ENCODE data around the gene TBC1D22A. TPM values are rescaled to one million over a fixed set of nuclear protein-coding genes. Genes with fewer than 3 reads are reported as not detected.
"Not testable (repeated sequence)": the region's sequence is repeated elsewhere in the genome, so short reads cannot be mapped to it uniquely, and the experiment has no call there.

TBC1D22A gene
- total and polyA plus RNA-seq, 9 donors = 12.5 to 25.6 (median 18.5) TPM

DNA sequence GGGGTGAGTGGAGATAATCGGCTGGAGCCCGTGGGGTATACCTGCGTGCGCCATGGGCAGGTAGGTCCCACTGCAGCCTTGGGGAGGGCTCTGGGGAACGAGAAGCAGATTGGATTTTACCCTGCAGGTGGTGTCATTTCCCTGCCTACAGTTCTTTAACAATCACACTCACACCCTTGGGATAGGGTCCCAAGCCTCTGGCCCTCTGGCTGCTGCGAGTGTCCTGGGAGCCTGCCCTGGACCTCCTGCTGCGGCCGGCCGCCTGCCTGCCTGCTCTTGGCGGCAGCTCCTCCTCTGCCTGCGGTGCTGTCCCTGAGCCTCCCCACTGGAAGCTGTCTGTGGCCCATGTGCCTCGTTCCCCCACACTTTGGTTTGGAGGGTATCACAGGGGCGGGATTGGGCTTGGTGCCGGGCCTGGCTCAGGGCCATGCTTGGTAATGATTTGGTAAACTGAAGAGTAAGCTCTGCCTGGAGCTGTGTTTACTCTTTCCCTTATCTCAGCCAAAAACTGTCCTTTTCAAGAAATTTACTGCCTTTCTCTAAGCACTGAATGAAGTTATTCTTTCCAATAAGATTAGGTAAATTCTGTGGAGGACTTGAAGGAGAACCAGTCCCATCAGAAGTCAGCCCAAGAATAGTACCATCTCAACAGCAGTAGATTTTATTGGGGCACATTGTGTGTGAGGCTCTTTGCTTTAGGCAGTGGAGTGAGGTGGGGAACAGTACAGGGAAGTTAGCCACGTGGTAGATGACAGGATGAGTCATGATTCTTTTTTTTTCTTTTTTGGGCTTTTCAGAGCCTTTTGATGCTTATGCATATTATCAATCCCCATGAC, 53.7 kb downstream of the TBC1D22A start:
- Histone ChIP-seq H3K4me3 (no peak overlapping the region), H3K36me3 (no peaks in the 10 kb centered on the region), H3K4me1 (ENCODE audit: insufficient read depth) (no peaks in the 10 kb centered on the region), H3K9me3 (no peaks in the 10 kb centered on the region), H3K27me3 (no peaks in the 10 kb centered on the region), H3K27ac (no peak overlapping the region)
- no peak for TF ChIP-seq POLR2A (IDR thresholded peaks at IDR 0.05)
- no peak for TF ChIP-seq EP300 (IDR thresholded peaks at IDR 0.05)
- TF ChIP-seq, protein P1, sequence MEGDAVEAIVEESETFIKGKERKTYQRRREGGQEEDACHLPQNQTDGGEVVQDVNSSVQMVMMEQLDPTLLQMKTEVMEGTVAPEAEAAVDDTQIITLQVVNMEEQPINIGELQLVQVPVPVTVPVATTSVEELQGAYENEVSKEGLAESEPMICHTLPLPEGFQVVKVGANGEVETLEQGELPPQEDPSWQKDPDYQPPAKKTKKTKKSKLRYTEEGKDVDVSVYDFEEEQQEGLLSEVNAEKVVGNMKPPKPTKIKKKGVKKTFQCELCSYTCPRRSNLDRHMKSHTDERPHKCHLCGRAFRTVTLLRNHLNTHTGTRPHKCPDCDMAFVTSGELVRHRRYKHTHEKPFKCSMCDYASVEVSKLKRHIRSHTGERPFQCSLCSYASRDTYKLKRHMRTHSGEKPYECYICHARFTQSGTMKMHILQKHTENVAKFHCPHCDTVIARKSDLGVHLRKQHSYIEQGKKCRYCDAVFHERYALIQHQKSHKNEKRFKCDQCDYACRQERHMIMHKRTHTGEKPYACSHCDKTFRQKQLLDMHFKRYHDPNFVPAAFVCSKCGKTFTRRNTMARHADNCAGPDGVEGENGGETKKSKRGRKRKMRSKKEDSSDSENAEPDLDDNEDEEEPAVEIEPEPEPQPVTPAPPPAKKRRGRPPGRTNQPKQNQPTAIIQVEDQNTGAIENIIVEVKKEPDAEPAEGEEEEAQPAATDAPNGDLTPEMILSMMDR (IDR thresholded peaks at IDR 0.05) = no peak
- WGBS, 3 donors = 63 to 76% (median 68%) methylated on average over 15 of the region's 15 CpGs
- peak in 1 of 5 donors; percentile 47 for DNase-seq
- intact Hi-C loops (cut with DNase I) = no loop called here

DNA sequence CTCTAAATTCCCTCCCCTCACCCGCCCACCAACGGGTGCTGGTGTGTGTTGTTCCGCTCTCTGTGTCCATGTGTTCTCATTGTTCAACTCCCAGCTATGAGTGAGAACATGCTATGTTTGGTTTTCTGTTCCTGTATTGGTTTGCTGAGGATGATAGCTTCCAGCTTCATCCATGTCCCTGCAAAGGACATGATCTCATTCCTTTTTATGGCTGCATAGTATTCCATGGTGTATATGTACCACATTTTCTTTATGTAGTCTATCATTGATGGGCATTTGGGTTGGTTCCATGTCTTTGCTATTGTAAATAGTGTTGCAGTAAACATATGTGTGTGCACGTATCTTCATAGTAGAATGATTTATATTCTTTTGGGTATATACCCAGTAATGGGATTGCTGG, 54.9 kb downstream of the TBC1D22A start:
- H3K9me3 ChIP-seq; H3K27ac ChIP-seq; H3K4me1 ChIP-seq (ENCODE audit: insufficient read depth); H3K4me3 ChIP-seq; intact Hi-C loops (cut with DNase I); H3K27me3 ChIP-seq; H3K36me3 ChIP-seq: not testable (repeated sequence)
- peak in 1 of 5 donors; percentile 8 for DNase-seq
- 96 to 100% (median 97%) methylated on average over 4 of the region's 4 CpGs for WGBS, 3 donors

DNA sequence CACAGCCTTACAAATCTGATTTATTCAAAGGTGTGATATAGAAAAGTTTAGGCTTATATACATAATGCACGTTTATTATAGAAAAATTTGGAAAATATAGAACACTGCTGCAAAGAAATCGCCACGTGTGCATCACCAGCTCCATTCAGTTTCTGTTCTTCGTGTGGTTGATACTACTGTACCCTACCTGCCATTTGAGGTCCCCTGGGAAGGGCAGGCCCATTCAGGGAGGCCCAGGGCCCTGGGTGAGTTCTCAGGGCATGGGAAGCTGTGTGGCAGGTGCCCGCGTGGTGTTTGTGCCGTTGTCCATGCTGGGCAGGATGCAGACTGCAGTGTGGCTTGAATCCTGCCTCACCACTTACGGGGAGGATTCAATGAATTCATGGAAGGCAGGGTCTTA, 60.8 kb downstream of the TBC1D22A start:
- Histone ChIP-seq H3K27ac (no peak overlapping the region), H3K36me3 (no peaks in the 10 kb centered on the region), H3K27me3 (no peaks in the 10 kb centered on the region), H3K4me1 (ENCODE audit: insufficient read depth) (no peaks in the 10 kb centered on the region), H3K4me3 (no peak overlapping the region), H3K9me3 (no peaks in the 10 kb centered on the region)
- TF ChIP-seq EP300 (IDR thresholded peaks at IDR 0.05) (no peak), POLR2A (IDR thresholded peaks at IDR 0.05) (no peak)
- TF ChIP-seq, protein P1 (IDR thresholded peaks at IDR 0.05) = no peak
- whole genome bisulfite sequencing, 3 donors = 84 to 96% (median 91%) methylated on average over 8 of the region's 8 CpGs
- no peak for DNase-seq
- intact Hi-C loops (cut with DNase I) = no loop called here

DNA sequence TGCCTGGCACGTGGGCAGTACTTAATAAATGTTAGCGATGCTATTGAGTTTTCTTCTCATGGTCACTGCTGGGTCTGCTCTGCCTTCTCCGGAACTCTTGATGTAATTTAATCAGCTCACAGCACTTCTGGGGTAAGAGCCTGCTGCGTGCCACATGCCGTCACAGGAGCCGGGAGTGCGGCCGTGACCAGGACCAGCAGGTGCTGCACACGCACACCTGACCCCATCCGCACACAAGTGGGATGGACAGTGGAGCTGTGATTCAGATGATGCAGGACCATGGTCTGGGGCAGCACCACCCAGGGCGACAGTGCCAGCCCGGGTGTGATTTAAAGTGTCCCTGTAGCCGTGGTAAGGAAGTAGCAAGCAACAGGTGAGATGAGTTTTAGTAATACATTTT, 61.2 kb downstream of the TBC1D22A start:
- Histone ChIP-seq H3K4me1 (ENCODE audit: insufficient read depth) (no peaks in the 10 kb centered on the region), H3K4me3 (no peak overlapping the region), H3K27me3 (no peaks in the 10 kb centered on the region), H3K27ac (no peak overlapping the region), H3K9me3 (no peaks in the 10 kb centered on the region), H3K36me3 (no peaks in the 10 kb centered on the region)
- TF ChIP-seq POLR2A (IDR thresholded peaks at IDR 0.05) = no peak
- TF ChIP-seq, protein P1 (IDR thresholded peaks at IDR 0.05) = no peak
- TF ChIP-seq EP300 (IDR thresholded peaks at IDR 0.05) = no peak
- intact Hi-C loops (cut with DNase I) = no loop called here
- no peak for DNase-seq
- WGBS, 3 donors = 96 to 97% (median 96%) methylated on average over 13 of the region's 13 CpGs

DNA sequence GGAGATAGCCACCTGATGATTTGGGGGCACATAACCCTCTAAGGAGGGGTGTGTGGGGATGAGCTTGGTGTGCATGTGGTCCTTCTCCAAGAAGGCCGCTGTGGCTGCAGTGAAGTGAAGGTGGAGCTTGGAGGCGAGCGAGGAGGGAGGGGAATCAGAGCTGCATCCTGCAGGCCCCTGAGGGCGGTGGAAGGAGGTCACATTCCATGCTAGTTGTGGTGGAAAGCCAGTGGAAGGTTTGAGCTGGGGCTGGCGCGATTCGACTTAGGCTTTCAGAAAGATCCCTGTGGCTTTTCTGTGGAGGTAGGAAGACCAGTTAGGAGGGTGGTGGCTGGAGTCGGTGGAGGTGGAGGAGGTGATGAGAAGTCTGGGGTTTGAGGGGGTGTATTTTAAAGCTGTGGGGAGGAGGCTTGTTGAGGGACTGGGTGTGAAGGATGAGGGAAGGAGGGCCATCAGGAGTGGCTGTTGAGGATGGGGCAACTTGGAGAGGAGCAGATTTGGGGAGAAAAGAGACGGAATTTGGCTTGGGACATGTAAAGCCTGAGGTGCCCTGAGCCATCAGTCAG, 62.0 kb downstream of the TBC1D22A start:
- Histone ChIP-seq H3K36me3 (no peaks in the 10 kb centered on the region), H3K4me3 (no peak overlapping the region), H3K27ac (no peak overlapping the region), H3K9me3 (no peaks in the 10 kb centered on the region), H3K4me1 (ENCODE audit: insufficient read depth) (peaks cover 2% of the 10 kb centered on the region), H3K27me3 (no peaks in the 10 kb centered on the region)
- intact Hi-C loops (cut with DNase I) = no loop called here
- WGBS, 3 donors = 93 to 95% (median 94%) methylated on average over 9 of the region's 9 CpGs
- TF ChIP-seq POLR2A (IDR thresholded peaks at IDR 0.05) (no peak), EP300 (IDR thresholded peaks at IDR 0.05) (no peak)
- TF ChIP-seq, protein P1 (IDR thresholded peaks at IDR 0.05) = no peak
- no peak for DNase-seq

All from ovary (tissue), 9 donors.